Measurements from ENCODE around the gene TMEM272. TPM values are rescaled to one million over a fixed set of nuclear protein-coding genes. Genes with fewer than 3 reads are reported as not detected.

Gene TMEM272
- total and polyA plus RNA-seq, 7 donors: under 0.01 to 0.28 TPM; not detected in 5

GRCh38 chr13:51839711-51840540 lies 5.1 kb downstream of the TMEM272 start:
- H3K4me3 ChIP-seq: no peak overlapping the region
- peaks cover 0 to 2% (median under 1%) of the 10 kb centered on the region in 4 donors for H3K4me1 ChIP-seq
- H3K9me3 ChIP-seq: no peaks in the 10 kb centered on the region
- no peaks in the 10 kb centered on the region for H3K36me3 ChIP-seq
- 84 to 88% methylated on average over 10 of the region's 10 CpGs for WGBS, 2 donors
- DNase-seq: no peak
- no peak overlapping the region for H3K27ac ChIP-seq
- intact Hi-C loops (cut with DNase I): no loop called here
- TF ChIP-seq EP300 (IDR thresholded peaks at IDR 0.05) (no peak), POLR2A (IDR thresholded peaks at IDR 0.05) (no peak), POLR2AphosphoS5 (IDR thresholded peaks at IDR 0.05) (no peak)
- TF ChIP-seq, protein P1, sequence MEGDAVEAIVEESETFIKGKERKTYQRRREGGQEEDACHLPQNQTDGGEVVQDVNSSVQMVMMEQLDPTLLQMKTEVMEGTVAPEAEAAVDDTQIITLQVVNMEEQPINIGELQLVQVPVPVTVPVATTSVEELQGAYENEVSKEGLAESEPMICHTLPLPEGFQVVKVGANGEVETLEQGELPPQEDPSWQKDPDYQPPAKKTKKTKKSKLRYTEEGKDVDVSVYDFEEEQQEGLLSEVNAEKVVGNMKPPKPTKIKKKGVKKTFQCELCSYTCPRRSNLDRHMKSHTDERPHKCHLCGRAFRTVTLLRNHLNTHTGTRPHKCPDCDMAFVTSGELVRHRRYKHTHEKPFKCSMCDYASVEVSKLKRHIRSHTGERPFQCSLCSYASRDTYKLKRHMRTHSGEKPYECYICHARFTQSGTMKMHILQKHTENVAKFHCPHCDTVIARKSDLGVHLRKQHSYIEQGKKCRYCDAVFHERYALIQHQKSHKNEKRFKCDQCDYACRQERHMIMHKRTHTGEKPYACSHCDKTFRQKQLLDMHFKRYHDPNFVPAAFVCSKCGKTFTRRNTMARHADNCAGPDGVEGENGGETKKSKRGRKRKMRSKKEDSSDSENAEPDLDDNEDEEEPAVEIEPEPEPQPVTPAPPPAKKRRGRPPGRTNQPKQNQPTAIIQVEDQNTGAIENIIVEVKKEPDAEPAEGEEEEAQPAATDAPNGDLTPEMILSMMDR (IDR thresholded peaks at IDR 0.05): no peak
- no peaks in the 10 kb centered on the region for H3K27me3 ChIP-seq

DNA sequence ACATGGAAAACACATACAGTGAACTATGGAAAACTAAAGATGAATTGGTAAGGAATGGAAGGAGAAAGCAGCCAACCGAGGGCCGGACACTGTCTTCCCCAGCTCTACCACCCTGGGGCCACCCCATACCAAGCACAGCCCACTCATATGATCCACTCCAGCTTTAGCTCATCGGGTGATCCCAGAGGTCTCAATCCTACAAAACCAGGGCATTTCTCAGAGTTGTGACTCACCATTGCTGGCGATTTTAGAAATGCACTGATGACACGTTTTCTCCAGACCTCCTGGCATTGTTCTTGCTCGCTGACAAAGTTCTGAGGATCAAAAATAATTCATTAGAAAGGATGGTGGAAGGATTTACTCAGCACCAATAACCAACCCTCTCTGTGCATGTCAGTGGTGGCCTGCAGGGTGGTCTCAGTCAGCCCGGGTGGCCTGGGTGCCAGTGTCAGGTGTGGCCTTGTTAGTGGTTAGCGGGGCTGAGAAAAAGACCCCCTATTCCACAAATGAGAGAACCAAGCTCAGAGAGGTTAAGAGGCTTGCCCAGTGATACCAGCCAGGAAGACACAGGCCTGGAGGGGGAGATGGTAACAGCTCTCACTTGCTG lies 6.6 kb downstream of the TMEM272 start:
- Histone ChIP-seq H3K4me3 (no peak overlapping the region), H3K27ac (no peak overlapping the region), H3K27me3 (no peaks in the 10 kb centered on the region), H3K36me3 (no peaks in the 10 kb centered on the region), H3K4me1 (no peaks in the 10 kb centered on the region), H3K9me3 (no peaks in the 10 kb centered on the region)
- WGBS, 2 donors: 92 to 96% methylated on average over 8 of the region's 8 CpGs
- no peak for DNase-seq
- intact Hi-C loops (cut with DNase I): no loop called here
- TF ChIP-seq POLR2AphosphoS5 (IDR thresholded peaks at IDR 0.05): no peak

- Histone ChIP-seq H3K4me1 (no peaks in the 10 kb centered on the region), H3K27ac (no peak overlapping the region), H3K36me3 (no peaks in the 10 kb centered on the region), H3K4me3 (no peak overlapping the region), H3K9me3 (no peaks in the 10 kb centered on the region), H3K27me3 (no peaks in the 10 kb centered on the region)
- no peak for DNase-seq
- 89 to 95% methylated on average over 3 of the region's 3 CpGs for WGBS, 2 donors
- intact Hi-C loops (cut with DNase I): no loop called here
- no peak for TF ChIP-seq EP300 (IDR thresholded peaks at IDR 0.05)
- no peak for TF ChIP-seq POLR2AphosphoS5 (IDR thresholded peaks at IDR 0.05)
- TF ChIP-seq POLR2A (IDR thresholded peaks at IDR 0.05): no peak
- TF ChIP-seq, protein P1 (IDR thresholded peaks at IDR 0.05): no peak
Observed at GRCh38 chr13:51837016-51837415, 8.0 kb downstream of the TMEM272 start.

DNA sequence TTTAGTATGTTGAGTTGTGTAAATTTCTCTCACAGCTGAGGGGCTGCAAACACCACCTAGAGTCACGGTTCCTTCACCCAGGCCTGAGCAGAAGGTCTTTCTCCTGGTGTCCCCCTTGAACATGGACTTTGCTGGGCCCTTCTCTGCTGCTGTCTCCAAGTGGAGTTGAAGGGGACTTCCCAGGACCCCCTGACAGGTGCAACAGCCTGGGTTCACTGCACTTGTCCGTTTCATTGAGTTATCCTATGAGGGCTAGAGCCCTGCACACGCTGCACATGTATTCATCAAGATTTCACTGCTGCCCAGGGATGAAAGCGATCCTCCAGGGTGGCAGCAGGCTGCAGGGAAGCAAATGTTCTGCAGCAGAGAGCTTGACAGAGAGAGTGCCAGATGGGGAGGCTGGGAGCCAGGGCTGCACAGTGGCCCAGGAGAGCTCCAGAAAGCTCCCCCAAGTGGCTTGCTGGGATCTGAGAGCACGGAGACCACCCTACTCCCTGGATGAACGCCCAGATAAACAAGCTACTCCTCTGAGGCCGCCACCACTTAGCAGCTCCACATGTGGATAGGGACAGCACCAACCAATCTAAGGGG lies 10.3 kb downstream of the TMEM272 start:
- H3K27me3 ChIP-seq: no peaks in the 10 kb centered on the region
- no peak for DNase-seq
- H3K27ac ChIP-seq: no peak overlapping the region
- H3K4me3 ChIP-seq: no peak overlapping the region
- no peaks in the 10 kb centered on the region for H3K36me3 ChIP-seq
- no peaks in the 10 kb centered on the region for H3K9me3 ChIP-seq
- no peaks in the 10 kb centered on the region for H3K4me1 ChIP-seq
- TF ChIP-seq POLR2AphosphoS5 (IDR thresholded peaks at IDR 0.05) (no peak), EP300 (IDR thresholded peaks at IDR 0.05) (no peak)
- TF ChIP-seq, protein P1 (IDR thresholded peaks at IDR 0.05): no peak
- intact Hi-C loops (cut with DNase I): no loop called here
- 61 to 72% methylated on average over 7 of the region's 7 CpGs for WGBS, 2 donors

DNA sequence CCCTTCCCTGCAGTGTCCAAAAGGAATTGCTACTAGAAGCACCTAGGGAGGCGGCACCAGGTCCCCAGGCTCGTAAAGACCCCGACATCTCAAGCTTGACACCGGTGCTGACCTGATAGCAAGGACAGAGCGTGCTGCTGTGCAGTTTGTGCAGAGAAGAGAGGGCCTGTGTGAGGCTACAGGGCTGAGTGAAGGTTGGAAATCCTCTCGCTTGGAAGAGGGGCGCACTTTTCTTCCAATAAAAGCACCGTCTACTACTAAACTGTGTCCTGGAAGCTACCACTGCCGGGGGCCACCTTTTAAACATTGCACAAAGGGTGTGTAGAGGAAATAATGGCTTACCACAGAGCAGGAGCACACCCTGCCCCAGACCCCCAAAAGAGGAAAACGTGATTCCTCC lies 11.0 kb downstream of the TMEM272 start:
- TF ChIP-seq POLR2AphosphoS5 (IDR thresholded peaks at IDR 0.05): no peak
- no peak for TF ChIP-seq POLR2A (IDR thresholded peaks at IDR 0.05)
- TF ChIP-seq EP300 (IDR thresholded peaks at IDR 0.05): no peak
- TF ChIP-seq, protein P1 (IDR thresholded peaks at IDR 0.05): no peak
- intact Hi-C loops (cut with DNase I): no loop called here
- 62 to 82% methylated on average over 10 of the region's 10 CpGs for WGBS, 2 donors

More for the DNA sequence above, 11.0 kb downstream of the TMEM272 start:
- DNase-seq: no peak
- no peaks in the 10 kb centered on the region for H3K9me3 ChIP-seq
- no peaks in the 10 kb centered on the region for H3K27me3 ChIP-seq
- H3K4me3 ChIP-seq: no peak overlapping the region
- H3K36me3 ChIP-seq: no peaks in the 10 kb centered on the region
- H3K4me1 ChIP-seq: no peaks in the 10 kb centered on the region
- H3K27ac ChIP-seq: no peak overlapping the region
